ENCODE results near the gene MPHOSPH6. TPM values are rescaled to one million over a fixed set of nuclear protein-coding genes. Genes with fewer than 3 reads are reported as not detected.
A peak's percentile ranks its signal among the peaks of the same experiment; 100 is the strongest.

The MPHOSPH6 gene
- total RNA-seq, 1 donor from 2014 or later: 28.4 TPM

- no peaks in the 10 kb centered on the region for H3K9me3 Mint-ChIP-seq
- peaks cover 52% of the 10 kb centered on the region for H3K36me3 Mint-ChIP-seq
- DNase-seq (ENCODE audit: extremely low spot score, unreplicated experiment): no peak
- no peaks in the 10 kb centered on the region for H3K4me1 Mint-ChIP-seq (ENCODE audit: unreplicated experiment)
- no peaks in the 10 kb centered on the region for H3K27me3 Mint-ChIP-seq
- no peak overlapping the region for H3K4me3 Mint-ChIP-seq
- TF ChIP-seq CTCF (conservative IDR thresholded peaks at IDR 0.05): no peak
- H3K27ac Mint-ChIP-seq: no peak overlapping the region
These were observed 13.1 kb downstream of the MPHOSPH6 start for GRCh38 chr16:82156761-82157533.

GRCh38 chr16:82152641-82153112, 17.3 kb downstream of the MPHOSPH6 start:
- Mint-ChIP-seq H3K9me3 (no peaks in the 10 kb centered on the region), H3K4me3 (no peak overlapping the region), H3K27ac (peak overlapping the region; percentile 63), H3K4me1 (ENCODE audit: unreplicated experiment) (no peaks in the 10 kb centered on the region), H3K36me3 (peaks cover 46% of the 10 kb centered on the region), H3K27me3 (no peaks in the 10 kb centered on the region)
- no peak for TF ChIP-seq CTCF (conservative IDR thresholded peaks at IDR 0.05)
- DNase-seq (ENCODE audit: extremely low spot score, unreplicated experiment): no peak

- TF ChIP-seq CTCF (conservative IDR thresholded peaks at IDR 0.05): no peak
- Mint-ChIP-seq H3K4me1 (ENCODE audit: unreplicated experiment) (no peaks in the 10 kb centered on the region), H3K27me3 (no peaks in the 10 kb centered on the region), H3K27ac (peak overlapping the region; percentile 63), H3K36me3 (peaks cover 48% of the 10 kb centered on the region), H3K4me3 (peak overlapping the region; percentile 34), H3K9me3 (no peaks in the 10 kb centered on the region)
- no peak for DNase-seq (ENCODE audit: extremely low spot score, unreplicated experiment)
These were observed 17.8 kb downstream of the MPHOSPH6 start for GRCh38 chr16:82152196-82152595.

- Mint-ChIP-seq H3K4me3 (no peak overlapping the region), H3K27me3 (no peaks in the 10 kb centered on the region), H3K36me3 (peaks cover 55% of the 10 kb centered on the region), H3K9me3 (no peaks in the 10 kb centered on the region), H3K27ac (no peak overlapping the region), H3K4me1 (ENCODE audit: unreplicated experiment) (no peaks in the 10 kb centered on the region)
- DNase-seq (ENCODE audit: extremely low spot score, unreplicated experiment): no peak
- TF ChIP-seq CTCF (conservative IDR thresholded peaks at IDR 0.05): no peak
These were observed 19.5 kb downstream of the MPHOSPH6 start for GRCh38 chr16:82150549-82150948.

GRCh38 chr16:82149536-82149935, 20.5 kb downstream of the MPHOSPH6 start:
- Mint-ChIP-seq H3K4me3 (no peak overlapping the region), H3K9me3 (no peaks in the 10 kb centered on the region), H3K27ac (no peak overlapping the region), H3K27me3 (no peaks in the 10 kb centered on the region), H3K4me1 (ENCODE audit: unreplicated experiment) (no peaks in the 10 kb centered on the region), H3K36me3 (peaks cover 52% of the 10 kb centered on the region)
- DNase-seq (ENCODE audit: extremely low spot score, unreplicated experiment): no peak
- no peak for TF ChIP-seq CTCF (conservative IDR thresholded peaks at IDR 0.05)
